Neural cell (in vitro differentiated cells): ENCODE measurements around the gene VANGL1. TPM values are rescaled to one million over a fixed set of nuclear protein-coding genes. Genes with fewer than 3 reads are reported as not detected.

Experiments used
- H2AFZ ChIP-seq: fragments of 200-600, 300-800 bp; sonication (generic), shearing (Covaris generic); 2 replicates; pipeline ENCODE4 v1.6.0; 2014; ENCODE audit warnings: low read depth, mild to moderate bottlenecking, antibody characterized with exemption, low read length, moderate library complexity
- H3F3A ChIP-seq: fragments of 200-600 bp; shearing (Covaris generic); 2 replicates; pipeline ENCODE4 v1.6.1; 2016; ENCODE audit warnings: mild to moderate bottlenecking, moderate library complexity, mixed read lengths, antibody characterized with exemption, low read length; ENCODE audit not compliant: insufficient read depth, poor library complexity, severe bottlenecking
- H3K27ac ChIP-seq: fragments of 200-600, 300-800 bp; sonication (generic), shearing (Covaris generic); 2 replicates; pipeline ENCODE4 v1.5.1; 2014; ENCODE audit warnings: mild to moderate bottlenecking, low read length, moderate library complexity
- H3K27me3 ChIP-seq: fragments of 300-800, 200-600 bp; sonication (generic), shearing (Covaris generic); 2 replicates; pipeline ENCODE4 v1.6.0; 2014; ENCODE audit warnings: mild to moderate bottlenecking, low read depth, low read length, moderate library complexity; ENCODE audit not compliant: insufficient read depth
- H3K36me3 ChIP-seq: fragments of 300-800, 200-600 bp; sonication (generic), shearing (Covaris generic); 2 replicates; pipeline ENCODE4 v1.5.1; 2014; ENCODE audit warnings: mild to moderate bottlenecking, antibody characterized with exemption, low read length, moderate library complexity; ENCODE audit not compliant: insufficient read depth
- H3K4me2 ChIP-seq: fragments of 300-800, 200-600 bp; sonication (generic), shearing (Covaris generic); 2 replicates; pipeline ENCODE4 v1.6.0; 2014; ENCODE audit warnings: mild to moderate bottlenecking, low read length
- H3K4me3 ChIP-seq: fragments of 300-800, 200-600 bp; sonication (generic), shearing (Covaris generic); 2 replicates; pipeline ENCODE4 v1.5.1; 2014; ENCODE audit warnings: mild to moderate bottlenecking, low read length, moderate library complexity
- H3K79me2 ChIP-seq: fragments of 200-600 bp; shearing (Covaris generic); replicated peaks from 2 replicates; pipeline ENCODE4 v1.6.0; 2014; ENCODE audit warnings: mild to moderate bottlenecking, low read length, moderate library complexity; ENCODE audit not compliant: insufficient read depth
- H3K9ac ChIP-seq: fragments of 300-800, 200-600 bp; sonication (generic), shearing (Covaris generic); 2 replicates; pipeline ENCODE4 v1.6.1; 2016; ENCODE audit warnings: mild to moderate bottlenecking, low read length, mixed read lengths
- H3K9me2 ChIP-seq: fragments of 200-600 bp; shearing (Covaris generic); 2 replicates; pipeline ENCODE4 v1.6.1; 2016; ENCODE audit warnings: mild to moderate bottlenecking, low read length, mixed read lengths; ENCODE audit not compliant: insufficient read depth
- H3K9me3 ChIP-seq: fragments of 200-600, 300-800 bp; sonication (generic), shearing (Covaris generic); 2 replicates; pipeline ENCODE4 v1.6.1; 2016; ENCODE audit warnings: mild to moderate bottlenecking, mixed run types, low read length, moderate library complexity, mixed read lengths
- H4K20me1 ChIP-seq: fragments of 200-600 bp; shearing (Covaris generic); 2 replicates; pipeline ENCODE4 v1.6.1; 2016; ENCODE audit warnings: mild to moderate bottlenecking, mixed run types; ENCODE audit not compliant: insufficient read depth
- CTCF ChIP-seq: fragments of 450-650 bp; IDR thresholded peaks from 2 replicates; pipeline ENCODE4 v1.5.1; 2014; ENCODE audit warnings: antibody characterized with exemption, mild to moderate bottlenecking, moderate library complexity; ENCODE audit not compliant: poor library complexity, severe bottlenecking
- EP300 ChIP-seq: fragments of 450-650 bp; conservative IDR thresholded peaks from 2 replicates; pipeline ENCODE4 v1.6.1; 2014; ENCODE audit warnings: antibody characterized with exemption, mild to moderate bottlenecking, moderate library complexity; ENCODE audit not compliant: poor library complexity, severe bottlenecking
- EZH2 ChIP-seq: fragments of 200-600, 300-800 bp; shearing (Covaris generic), sonication (generic); IDR thresholded peaks from 2 replicates; pipeline ENCODE4 v1.6.1; 2014; ENCODE audit warnings: antibody characterized with exemption, low read length, borderline replicate concordance, mild to moderate bottlenecking; ENCODE audit not compliant: insufficient read depth, poor library complexity, severe bottlenecking
- MXI1 ChIP-seq: fragments of 450-650 bp; conservative IDR thresholded peaks from 2 replicates; pipeline ENCODE4 v1.6.1; 2014; ENCODE audit warnings: antibody characterized with exemption, mild to moderate bottlenecking; ENCODE audit not compliant: poor library complexity, severe bottlenecking
- POLR2AphosphoS5 ChIP-seq: IDR thresholded peaks from 2 replicates; pipeline ENCODE4 v1.6.1; 2012
- RAD21 ChIP-seq: fragments of 450-650 bp; conservative IDR thresholded peaks from 2 replicates; pipeline ENCODE4 v1.6.1; 2014; ENCODE audit warnings: antibody characterized with exemption, mild to moderate bottlenecking, moderate library complexity
- REST ChIP-seq: IDR thresholded peaks from 2 replicates; pipeline ENCODE4 v1.6.1; 2012; ENCODE audit warnings: borderline replicate concordance
- SMC3 ChIP-seq: fragments of 450-650 bp; conservative IDR thresholded peaks from 2 replicates; pipeline ENCODE4 v1.6.1; 2014; ENCODE audit warnings: antibody characterized with exemption, mild to moderate bottlenecking, moderate library complexity; ENCODE audit not compliant: poor library complexity
- TAF1 ChIP-seq: IDR thresholded peaks from 2 replicates; pipeline ENCODE4 v1.6.1; 2012; ENCODE audit warnings: low read depth
- polyA plus RNA-seq: library from polyadenylated mRNA; depleted of rRNA; stranded (reverse); fragments of >200 nt; gene quantifications from 2 replicates; pipeline ENCODE4 v1.2.3, GENCODE V29; 2014

VANGL1 gene
- polyA plus RNA-seq, 1 donor from 2014 or later, result 0.53 TPM

- Histone ChIP-seq H3K27me3 (no peaks in the 10 kb centered on the region), H3K4me3 (no peak overlapping the region), H4K20me1 (no peaks in the 10 kb centered on the region), H2AFZ (no peak overlapping the region), H3K9ac (no peak overlapping the region), H3K9me2 (no peaks in the 10 kb centered on the region), H3K27ac (no peak overlapping the region), H3F3A (no peaks in the 10 kb centered on the region), H3K79me2 (no peaks in the 10 kb centered on the region), H3K36me3 (no peaks in the 10 kb centered on the region), H3K9me3 (no peaks in the 10 kb centered on the region), H3K4me2 (no peak overlapping the region)
- TF ChIP-seq MXI1 (no peak), EZH2 (no peak), SMC3 (no peak), REST (no peak), POLR2AphosphoS5 (no peak), RAD21 (no peak)
These were observed 61.2 kb downstream of the VANGL1 start for GRCh38 chr1:115702959-115703358.

- H2AFZ ChIP-seq, result no peak overlapping the region
- no peaks in the 10 kb centered on the region for H3K79me2 ChIP-seq
- no peak overlapping the region for H3K4me3 ChIP-seq
- no peaks in the 10 kb centered on the region for H3F3A ChIP-seq
- H3K36me3 ChIP-seq, result no peaks in the 10 kb centered on the region
- no peaks in the 10 kb centered on the region for H3K9me2 ChIP-seq
- no peak overlapping the region for H3K27ac ChIP-seq
- no peaks in the 10 kb centered on the region for H3K27me3 ChIP-seq
- TF ChIP-seq EZH2 (no peak), CTCF (no peak), RAD21 (no peak), POLR2AphosphoS5 (no peak), SMC3 (no peak), MXI1 (no peak), REST (no peak), TAF1 (no peak), EP300 (no peak)
- no peaks in the 10 kb centered on the region for H4K20me1 ChIP-seq
- no peaks in the 10 kb centered on the region for H3K9me3 ChIP-seq
- no peak overlapping the region for H3K4me2 ChIP-seq
- no peak overlapping the region for H3K9ac ChIP-seq
These were observed 63.5 kb downstream of the VANGL1 start for GRCh38 chr1:115705085-115705951.
